HepG2 (cell line): Measurements from ENCODE around the gene MVB12A. TPM values are rescaled to one million over a fixed set of nuclear protein-coding genes. Genes with fewer than 3 reads are reported as not detected.

Source experiments
- ATAC-seq: fragments of 200-7000 bp; cut with Tn5 transposase; 3 replicates; pipeline ENCODE4 v1.9.1; 2020; ENCODE audit warnings: mild to moderate bottlenecking, moderate library complexity
- BruUV-seq: library from RNA; stranded (reverse); fragments of 400-500 nt; replicated peaks from 2 replicates; lab custom pipeline; 2021; lab: Mats Ljungman, UMichigan
- CTCF ChIA-PET: fragments of 300-600 bp; formaldehyde crosslinking; extraction: SDS; loops from one replicate; lab custom pipeline; 2021; ENCODE audit warnings: low total read pairs, inconsistent platforms, low intra/inter-chr PET ratio; lab: Yijun Ruan, JAX
- POLR2A ChIA-PET: fragments of 350-600 bp; sonication (Branson Sonifier 250); formaldehyde crosslinking; loops from one replicate; lab custom pipeline; 2020; ENCODE audit warnings: antibody characterized with exemption, inconsistent platforms; lab: Yijun Ruan, JAX
- DNase-seq: peaks from one replicate; pipeline ENCODE4 v3.0.0-alpha.2; 2015; ENCODE audit warnings: low spot score
- FAIRE-seq: peaks from 3 replicates; lab custom pipeline; 2011; peaks lifted over from hg19 to GRCh38; lab: Jason Lieb, UNC
- H2AFZ ChIP-seq: one replicate; pipeline ENCODE4 v1.6.1; 2011; ENCODE audit warnings: low read length, inconsistent platforms
- H3K27ac ChIP-seq: fragments of 300-600 bp; 3 replicates; pipeline ENCODE4 v1.8.0; 2011; ENCODE audit warnings: mixed run types, mild to moderate bottlenecking, mixed read lengths, low read length, inconsistent platforms; ENCODE audit not compliant: insufficient read depth; ENCODE audit errors: extremely low read length
- H3K27me3 ChIP-seq, 2 experiments: fragments of 200-600 bp in 1 of 2; 2 replicates in 1 of 2; 3 replicates in 1 of 2; pipeline versions ENCODE4 v1.6.0 to v1.8.0; 2011; ENCODE audit warnings: low read length in 2 of 2, mild to moderate bottlenecking in 2 of 2, moderate library complexity in 2 of 2, inconsistent platforms in 1 of 2; ENCODE audit not compliant: insufficient read depth in 2 of 2, control insufficient read depth in 1 of 2
- H3K36me3 ChIP-seq, 2 experiments: fragments of 200-600 bp in 1 of 2; replicated peaks in 1 of 2; 2 replicates in 1 of 2; 3 replicates in 1 of 2; pipeline versions ENCODE4 v1.5.1 to v1.8.0; 2011; ENCODE audit warnings: low read length in 2 of 2, inconsistent platforms in 1 of 2; ENCODE audit not compliant: insufficient read depth in 2 of 2, control insufficient read depth in 1 of 2
- H3K4me1 ChIP-seq: 2 replicates; pipeline ENCODE4 v1.5.1; 2012; ENCODE audit warnings: low read length, inconsistent platforms; ENCODE audit not compliant: insufficient read depth
- H3K4me2 ChIP-seq: 2 replicates; pipeline ENCODE4 v1.6.0; 2011; ENCODE audit warnings: low read depth, low read length, inconsistent platforms
- H3K4me3 ChIP-seq, 3 experiments: fragments of 200-600 bp in 1 of 3; sonication (generic), shearing (Covaris generic) in 1 of 3; replicated peaks in 1 of 3; 2 replicates each; pipeline ENCODE4 v1.5.1; 2011 to 2016; ENCODE audit warnings: low read length in 3 of 3, inconsistent platforms in 2 of 3, low read depth in 2 of 3, mild to moderate bottlenecking in 2 of 3, control low read depth in 1 of 3, mixed read lengths in 1 of 3; ENCODE audit not compliant: insufficient read depth in 1 of 3
- H3K79me2 ChIP-seq: one replicate; pipeline ENCODE4 v1.6.1; 2011; ENCODE audit warnings: low read length, inconsistent platforms; ENCODE audit not compliant: insufficient read depth
- H3K9ac ChIP-seq: 2 replicates; pipeline ENCODE4 v1.6.0; 2011; ENCODE audit warnings: mild to moderate bottlenecking, low read depth, low read length, inconsistent platforms; ENCODE audit not compliant: insufficient read depth
- H3K9me3 ChIP-seq: 2 replicates; pipeline ENCODE4 v1.5.1; 2012; ENCODE audit warnings: mild to moderate bottlenecking, low read length
- H4K20me1 ChIP-seq: 2 replicates; pipeline ENCODE4 v1.6.0; 2011; ENCODE audit warnings: inconsistent platforms, mild to moderate bottlenecking, low read length, moderate library complexity; ENCODE audit not compliant: insufficient read depth
- HNRNPLL ChIP-seq: fragments of 200-400 bp; formaldehyde crosslinking; IDR thresholded peaks from 2 replicates; pipeline ENCODE4 v1.6.1; 2017; ENCODE audit warnings: mild to moderate bottlenecking, low read depth, low read length; ENCODE audit not compliant: poor library complexity, severe bottlenecking
- KDM2A ChIP-seq: sonication (generic); formaldehyde crosslinking; IDR thresholded peaks from 2 replicates; pipeline ENCODE4 v1.4.0; 2020; ENCODE audit warnings: low read depth, missing genetic modification reagents, borderline replicate concordance
- MAZ ChIP-seq, 2 experiments: sonication (generic) in 1 of 2; formaldehyde crosslinking in 1 of 2; IDR thresholded peaks; 2 replicates each; pipeline versions ENCODE4 v1.5.0 to v1.6.1; 2012 to 2020; ENCODE audit warnings: low read depth in 2 of 2, mild to moderate bottlenecking in 2 of 2, borderline replicate concordance in 1 of 2, improper control_type of control experiment in 1 of 2, low read length in 1 of 2, missing genetic modification reagents in 1 of 2, moderate library complexity in 1 of 2
- NR2C2 ChIP-seq: sonication (generic); formaldehyde crosslinking; IDR thresholded peaks from 2 replicates; pipeline ENCODE4 v1.4.0; 2020; ENCODE audit warnings: missing genetic modification reagents, mild to moderate bottlenecking, moderate library complexity, borderline replicate concordance
- NR2F2 ChIP-seq: IDR thresholded peaks from 2 replicates; pipeline ENCODE4 v1.6.1; 2012; ENCODE audit warnings: low read depth, inconsistent platforms, borderline replicate concordance
- PHF21A ChIP-seq: sonication (generic); formaldehyde crosslinking; IDR thresholded peaks from 2 replicates; pipeline ENCODE4 v1.5.0; 2020; ENCODE audit warnings: mild to moderate bottlenecking, missing genetic modification reagents
- ZFAT ChIP-seq: sonication (generic); formaldehyde crosslinking; conservative IDR thresholded peaks from 2 replicates; pipeline ENCODE4 v1.8.1; 2023; ENCODE audit warnings: missing genetic modification reagents, inconsistent platforms
- ZNF430 ChIP-seq: sonication (generic); formaldehyde crosslinking; IDR thresholded peaks from 2 replicates; pipeline ENCODE4 v1.9.0; 2021; ENCODE audit warnings: mild to moderate bottlenecking, missing genetic modification reagents
- ZNF468 ChIP-seq: sonication (generic); formaldehyde crosslinking; IDR thresholded peaks from 2 replicates; pipeline ENCODE4 v1.8.0; 2022; ENCODE audit warnings: mild to moderate bottlenecking, moderate library complexity, missing genetic modification reagents
- ZNF672 ChIP-seq: sonication (generic); formaldehyde crosslinking; IDR thresholded peaks from 2 replicates; pipeline ENCODE4 v1.8.1; 2022; ENCODE audit warnings: missing genetic modification reagents
- ZNF768 ChIP-seq: sonication (generic); formaldehyde crosslinking; IDR thresholded peaks from 2 replicates; pipeline ENCODE4 v1.4.0; 2020; ENCODE audit warnings: missing genetic modification reagents
- WGBS: methylation state at CpG from one replicate; pipeline ENCODE4 v1.1.6; 2017; ENCODE audit warnings: low lambda C conversion rate; 5-methylcytosine and 5-hydroxymethylcytosine counted together
- in situ Hi-C: cut with HindIII; loops from 2 replicates; pipeline ENCODE4 v1.10.0; 2017; ENCODE audit warnings: low pct_unique_long_range_greater_than_20kb; ENCODE audit not compliant: extremely low pct_ligation_motif_present
- intact Hi-C: fragments of 100-400 bp; cut with micrococcal nuclease; formaldehyde crosslinking; loops from one replicate; pipeline ENCODE4 v1.10.0; 2022; ENCODE audit not compliant: unreplicated experiment
- polyA plus RNA-seq, 8 experiments: library from polyadenylated mRNA; depleted of rRNA in 3 of 8; stranded (reverse) in 7 of 8; unstranded in 1 of 8; fragments of >200 nt; fragmentation: Illumina TruSeq in 4 of 8; extraction: Trizol in 4 of 8; gene quantifications; 2 replicates each; pipeline versions ENCODE4 v1.2.1 to v1.2.3, GENCODE V29; 2011 to 2016; ENCODE audit warnings: low read depth in 4 of 8, missing spikeins in 1 of 8, mixed read lengths in 1 of 8; ENCODE audit not compliant: insufficient read depth in 1 of 8
- total RNA-seq, 5 experiments: library from RNA; depleted of rRNA; stranded (reverse); fragments of >200 nt; fragmentation: Illumina TruSeq; extraction: Trizol; gene quantifications; 2 replicates each; pipeline ENCODE4 v1.2.3, GENCODE V29; 2016; ENCODE audit warnings: low read depth in 1 of 5
- TF ChIP-seq, protein P1 (sequence below), 2 experiments: sonication (generic) in 1 of 2; formaldehyde crosslinking in 1 of 2; IDR thresholded peaks; 2 replicates each; pipeline versions ENCODE4 v1.4.0 to v1.6.1; 2018 to 2020; ENCODE audit warnings: missing genetic modification reagents in 2 of 2, borderline replicate concordance in 1 of 2, low read depth in 1 of 2, mild to moderate bottlenecking in 1 of 2, missing biosample characterization in 1 of 2
- TF ChIP-seq, protein P2 (sequence below): sonication (generic); formaldehyde crosslinking; IDR thresholded peaks from 2 replicates; pipeline ENCODE4 v1.5.1; 2020; ENCODE audit warnings: mild to moderate bottlenecking, missing genetic modification reagents, moderate library complexity
- TF ChIP-seq, protein P3 (sequence below): sonication (generic); formaldehyde crosslinking; IDR thresholded peaks from 2 replicates; pipeline ENCODE4 v1.4.0; 2020; ENCODE audit warnings: low read depth, mild to moderate bottlenecking, missing genetic modification reagents

Gene MVB12A
- total and polyA plus RNA-seq, 2 of the 13 experiments (the other 11 are each of a cell fraction or from before 2014, with no cell fraction given): 35.7 to 36.1 TPM

DNA sequence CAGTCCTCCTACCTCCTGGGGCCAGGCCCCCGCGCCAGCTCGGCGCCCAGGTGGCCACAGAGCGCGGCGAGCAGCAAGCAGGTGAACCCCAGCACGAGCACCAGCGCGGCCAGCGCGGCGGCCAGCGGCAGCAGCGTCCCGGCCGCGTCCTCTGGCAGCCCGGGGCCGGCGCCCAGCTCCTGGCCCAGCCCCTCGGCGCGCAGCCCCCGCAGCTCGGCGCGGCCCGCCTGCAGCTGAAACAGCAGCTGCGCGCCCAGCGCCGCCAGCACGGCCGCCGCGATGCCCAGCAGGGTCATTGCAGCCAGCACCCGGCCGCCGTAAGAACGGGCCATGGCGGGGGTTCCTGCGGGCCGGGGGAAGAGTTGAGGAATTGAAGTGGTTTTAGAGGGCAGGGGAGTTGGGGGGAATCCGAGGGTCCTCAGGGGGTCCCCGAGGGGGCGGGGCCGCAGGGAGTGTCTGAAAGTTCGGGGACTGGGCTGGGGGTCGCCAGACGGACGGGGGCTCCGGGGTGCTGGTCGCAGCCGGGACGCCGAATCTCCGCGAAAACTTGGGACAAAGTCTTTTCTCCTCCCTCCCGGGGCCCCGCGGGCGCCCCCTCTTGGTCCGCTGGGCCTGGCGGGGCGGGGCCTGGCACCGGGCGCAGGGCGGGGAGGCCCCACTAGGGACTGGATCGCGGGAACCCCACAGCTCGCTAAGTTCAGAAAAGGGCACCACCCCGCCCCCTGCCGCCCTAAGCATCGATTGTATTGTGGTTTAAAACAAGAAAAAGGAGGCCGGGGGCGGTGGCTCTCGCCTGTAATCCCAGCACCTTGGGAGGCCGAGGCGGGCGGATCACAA is 28.5 kb downstream of the MVB12A start, which contains the start of gene TMEM221:
TSS of gene TMEM221 (minus strand) at position 538 of the 837 bp plus-strand sequence. CDS start at position 332, 206 bp downstream.
- Histone ChIP-seq H3K9me3 (no peaks in the 10 kb centered on the region), H3K4me2 (peak within 1 kb of the TSS; percentile 71), H3K27me3 (no peaks in the 10 kb centered on the region; a peak in 1 of 5 replicates), H3K27ac (no peak within 1 kb of the TSS), H4K20me1 (no peaks in the 10 kb centered on the region), H3K79me2 (no peaks in the 10 kb centered on the region), H2AFZ (no peak within 1 kb of the TSS), H3K4me3 (peak within 1 kb of the TSS; percentile 66 to 69 (median 67); a peak in 4 of 6 replicates), H3K9ac (peak within 1 kb of the TSS; percentile 22; the same call in 1 of the 2 replicates), H3K36me3 (no peaks in the 10 kb centered on the region), H3K4me1 (0 out of 2 replicates have a peak, but pooled peaks cover 7% of the 10 kb centered on the region)
- ChIA-PET CTCF (interaction anchor here (1.0 kb wide), 1 partner anchor 102 kb away, joined by 3 read pairs; no protein-coding TSS in a partner anchor), POLR2A (interaction anchor here (0.7 to 1.1 kb wide), 2 partner anchors 41 to 158 kb away, joined by 3 read pairs; no protein-coding TSS in a partner anchor)
- ATAC-seq (peak; percentile 90), DNase-seq (no peak), FAIRE-seq (no peak)
- in situ Hi-C loops: no loop called here
- no TSS peak for BruUV-seq
- WGBS: 4% methylated on average over 19 of the region's 81 CpGs
- intact Hi-C loops: loop anchor here (1.0 kb wide), 1 partner anchor 20 kb away; no protein-coding TSS in a partner anchor
- no peak for TF ChIP-seq ZNF468 (CRISPR knock-in tag)
- no peak for TF ChIP-seq NR2F2
- TF ChIP-seq, protein P1, sequence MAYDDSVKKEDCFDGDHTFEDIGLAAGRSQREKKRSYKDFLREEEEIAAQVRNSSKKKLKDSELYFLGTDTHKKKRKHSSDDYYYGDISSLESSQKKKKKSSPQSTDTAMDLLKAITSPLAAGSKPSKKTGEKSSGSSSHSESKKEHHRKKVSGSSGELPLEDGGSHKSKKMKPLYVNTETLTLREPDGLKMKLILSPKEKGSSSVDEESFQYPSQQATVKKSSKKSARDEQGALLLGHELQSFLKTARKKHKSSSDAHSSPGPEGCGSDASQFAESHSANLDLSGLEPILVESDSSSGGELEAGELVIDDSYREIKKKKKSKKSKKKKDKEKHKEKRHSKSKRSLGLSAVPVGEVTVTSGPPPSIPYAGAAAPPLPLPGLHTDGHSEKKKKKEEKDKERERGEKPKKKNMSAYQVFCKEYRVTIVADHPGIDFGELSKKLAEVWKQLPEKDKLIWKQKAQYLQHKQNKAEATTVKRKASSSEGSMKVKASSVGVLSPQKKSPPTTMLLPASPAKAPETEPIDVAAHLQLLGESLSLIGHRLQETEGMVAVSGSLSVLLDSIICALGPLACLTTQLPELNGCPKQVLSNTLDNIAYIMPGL (CRISPR knock-in tag; IDR thresholded peaks at IDR 0.05; ENCODE audit: borderline replicate concordance in 1 of 2, low read depth in 1 of 2): peak; percentile 57 to 60; a peak in 2 of 4 replicates
- peak; percentile 80; the same call in 1 of the 2 replicates for TF ChIP-seq ZNF768 (CRISPR knock-in tag)
- TF ChIP-seq, protein P2, sequence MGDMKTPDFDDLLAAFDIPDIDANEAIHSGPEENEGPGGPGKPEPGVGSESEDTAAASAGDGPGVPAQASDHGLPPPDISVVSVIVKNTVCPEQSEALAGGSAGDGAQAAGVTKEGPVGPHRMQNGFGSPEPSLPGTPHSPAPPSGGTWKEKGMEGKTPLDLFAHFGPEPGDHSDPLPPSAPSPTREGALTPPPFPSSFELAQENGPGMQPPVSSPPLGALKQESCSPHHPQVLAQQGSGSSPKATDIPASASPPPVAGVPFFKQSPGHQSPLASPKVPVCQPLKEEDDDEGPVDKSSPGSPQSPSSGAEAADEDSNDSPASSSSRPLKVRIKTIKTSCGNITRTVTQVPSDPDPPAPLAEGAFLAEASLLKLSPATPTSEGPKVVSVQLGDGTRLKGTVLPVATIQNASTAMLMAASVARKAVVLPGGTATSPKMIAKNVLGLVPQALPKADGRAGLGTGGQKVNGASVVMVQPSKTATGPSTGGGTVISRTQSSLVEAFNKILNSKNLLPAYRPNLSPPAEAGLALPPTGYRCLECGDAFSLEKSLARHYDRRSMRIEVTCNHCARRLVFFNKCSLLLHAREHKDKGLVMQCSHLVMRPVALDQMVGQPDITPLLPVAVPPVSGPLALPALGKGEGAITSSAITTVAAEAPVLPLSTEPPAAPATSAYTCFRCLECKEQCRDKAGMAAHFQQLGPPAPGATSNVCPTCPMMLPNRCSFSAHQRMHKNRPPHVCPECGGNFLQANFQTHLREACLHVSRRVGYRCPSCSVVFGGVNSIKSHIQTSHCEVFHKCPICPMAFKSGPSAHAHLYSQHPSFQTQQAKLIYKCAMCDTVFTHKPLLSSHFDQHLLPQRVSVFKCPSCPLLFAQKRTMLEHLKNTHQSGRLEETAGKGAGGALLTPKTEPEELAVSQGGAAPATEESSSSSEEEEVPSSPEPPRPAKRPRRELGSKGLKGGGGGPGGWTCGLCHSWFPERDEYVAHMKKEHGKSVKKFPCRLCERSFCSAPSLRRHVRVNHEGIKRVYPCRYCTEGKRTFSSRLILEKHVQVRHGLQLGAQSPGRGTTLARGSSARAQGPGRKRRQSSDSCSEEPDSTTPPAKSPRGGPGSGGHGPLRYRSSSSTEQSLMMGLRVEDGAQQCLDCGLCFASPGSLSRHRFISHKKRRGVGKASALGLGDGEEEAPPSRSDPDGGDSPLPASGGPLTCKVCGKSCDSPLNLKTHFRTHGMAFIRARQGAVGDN: peak; percentile 51
- peak; percentile 100 for TF ChIP-seq ZNF672
- TF ChIP-seq ZNF430 (CRISPR knock-in tag): no peak
- TF ChIP-seq PHF21A (CRISPR knock-in tag): 0 out of 2 replicates have a peak, but pooled peaks have one; percentile 38
- no peak for TF ChIP-seq ZFAT
- TF ChIP-seq MAZ (IDR thresholded peaks at IDR 0.05; ENCODE audit: borderline replicate concordance, low read depth, low read length): 0 out of 2 replicates have a peak, but pooled peaks have one; percentile 41
- no peak for TF ChIP-seq MAZ (CRISPR knock-in tag; IDR thresholded peaks at IDR 0.05; ENCODE audit: low read depth)
- TF ChIP-seq NR2C2: peak; percentile 86
- TF ChIP-seq, protein P3, sequence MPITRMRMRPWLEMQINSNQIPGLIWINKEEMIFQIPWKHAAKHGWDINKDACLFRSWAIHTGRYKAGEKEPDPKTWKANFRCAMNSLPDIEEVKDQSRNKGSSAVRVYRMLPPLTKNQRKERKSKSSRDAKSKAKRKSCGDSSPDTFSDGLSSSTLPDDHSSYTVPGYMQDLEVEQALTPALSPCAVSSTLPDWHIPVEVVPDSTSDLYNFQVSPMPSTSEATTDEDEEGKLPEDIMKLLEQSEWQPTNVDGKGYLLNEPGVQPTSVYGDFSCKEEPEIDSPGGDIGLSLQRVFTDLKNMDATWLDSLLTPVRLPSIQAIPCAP (CRISPR knock-in tag): no peak
- 0 out of 2 replicates have a peak, but pooled peaks have one; percentile 20 for TF ChIP-seq KDM2A (CRISPR knock-in tag)
- TF ChIP-seq HNRNPLL: peak; percentile 60
